Measurements from ENCODE around the gene PANK3.

PANK3 gene

DNA sequence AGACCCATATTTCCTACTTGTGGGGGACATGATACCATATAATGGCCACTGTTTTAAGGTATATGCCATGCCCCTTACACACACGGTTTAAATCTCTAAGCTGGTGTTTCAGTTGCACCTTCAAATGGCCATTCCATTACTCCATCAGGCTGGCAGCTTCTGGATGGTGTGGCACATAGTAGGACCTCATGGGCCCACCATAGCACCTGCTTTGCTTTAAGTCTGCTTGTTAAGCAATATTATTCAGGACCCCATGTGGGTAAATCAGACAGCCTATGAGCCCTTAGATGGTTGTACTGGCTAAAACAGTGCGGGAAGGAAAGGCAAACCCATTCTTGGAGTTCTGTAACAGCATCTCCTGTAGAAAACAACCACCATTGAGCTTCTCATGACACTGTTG is 27.4 kb upstream of the PANK3 start:
- TF ChIP-seq, protein P1, sequence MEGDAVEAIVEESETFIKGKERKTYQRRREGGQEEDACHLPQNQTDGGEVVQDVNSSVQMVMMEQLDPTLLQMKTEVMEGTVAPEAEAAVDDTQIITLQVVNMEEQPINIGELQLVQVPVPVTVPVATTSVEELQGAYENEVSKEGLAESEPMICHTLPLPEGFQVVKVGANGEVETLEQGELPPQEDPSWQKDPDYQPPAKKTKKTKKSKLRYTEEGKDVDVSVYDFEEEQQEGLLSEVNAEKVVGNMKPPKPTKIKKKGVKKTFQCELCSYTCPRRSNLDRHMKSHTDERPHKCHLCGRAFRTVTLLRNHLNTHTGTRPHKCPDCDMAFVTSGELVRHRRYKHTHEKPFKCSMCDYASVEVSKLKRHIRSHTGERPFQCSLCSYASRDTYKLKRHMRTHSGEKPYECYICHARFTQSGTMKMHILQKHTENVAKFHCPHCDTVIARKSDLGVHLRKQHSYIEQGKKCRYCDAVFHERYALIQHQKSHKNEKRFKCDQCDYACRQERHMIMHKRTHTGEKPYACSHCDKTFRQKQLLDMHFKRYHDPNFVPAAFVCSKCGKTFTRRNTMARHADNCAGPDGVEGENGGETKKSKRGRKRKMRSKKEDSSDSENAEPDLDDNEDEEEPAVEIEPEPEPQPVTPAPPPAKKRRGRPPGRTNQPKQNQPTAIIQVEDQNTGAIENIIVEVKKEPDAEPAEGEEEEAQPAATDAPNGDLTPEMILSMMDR (conservative IDR thresholded peaks at IDR 0.05; ENCODE audit: low read depth, low read length): no peak
- no peak for DNase-seq (ENCODE audit: low read depth)
- no peak overlapping the region for H3K4me3 ChIP-seq (ENCODE audit: low read length)

GRCh38 chr5:168604436-168604835 is 25.3 kb upstream of the PANK3 start:
- no peak overlapping the region for H3K4me3 ChIP-seq (ENCODE audit: low read length)
- TF ChIP-seq, protein P1 (conservative IDR thresholded peaks at IDR 0.05; ENCODE audit: low read depth, low read length): no peak
- DNase-seq (ENCODE audit: low read depth): no peak

DNA sequence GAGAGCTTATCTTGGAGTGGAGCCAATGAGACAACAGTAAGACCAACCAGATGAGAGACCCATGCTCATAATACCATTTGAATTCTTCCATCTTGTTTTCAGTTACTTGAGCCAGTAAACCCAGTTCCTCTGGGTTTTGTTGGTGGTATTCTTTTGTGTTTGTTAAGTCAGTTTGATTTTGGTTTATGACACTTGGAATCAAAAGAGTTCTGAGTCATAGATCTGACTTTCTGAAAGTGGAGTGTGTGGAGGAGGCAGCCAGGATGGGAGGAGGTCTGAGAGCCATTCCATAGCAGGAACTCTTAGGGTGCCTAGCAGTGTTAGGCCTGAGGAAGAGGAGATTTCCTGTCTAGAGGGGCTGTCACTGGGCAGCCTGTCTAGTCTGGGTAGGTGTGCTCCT is 24.6 kb upstream of the PANK3 start:
- DNase-seq (ENCODE audit: low read depth): no peak
- TF ChIP-seq, protein P1 (conservative IDR thresholded peaks at IDR 0.05; ENCODE audit: low read depth, low read length): no peak
- H3K4me3 ChIP-seq (ENCODE audit: low read length): no peak overlapping the region

DNA sequence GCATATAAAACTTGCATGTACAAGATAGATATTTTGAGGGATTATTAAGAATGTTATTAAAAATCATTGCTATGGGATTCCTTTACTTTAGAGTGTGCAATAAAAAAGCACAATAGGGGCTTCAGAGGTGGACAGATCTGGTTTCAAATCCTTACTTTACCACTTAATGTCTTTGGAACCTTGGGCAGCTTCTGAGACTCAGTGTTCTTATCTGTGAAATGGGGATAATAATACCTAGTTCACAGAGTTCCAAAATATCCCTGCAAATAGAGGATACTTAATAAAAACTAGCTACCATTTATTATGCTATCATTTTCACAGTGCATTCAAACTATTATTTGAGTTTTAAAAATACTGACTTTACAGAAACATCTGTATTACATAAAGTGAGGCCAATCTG is 23.3 kb upstream of the PANK3 start:
- DNase-seq (ENCODE audit: low read depth): no peak
- no peak overlapping the region for H3K4me3 ChIP-seq (ENCODE audit: low read length)
- TF ChIP-seq, protein P1 (conservative IDR thresholded peaks at IDR 0.05; ENCODE audit: low read depth, low read length): no peak

- TF ChIP-seq, protein P1 (conservative IDR thresholded peaks at IDR 0.05; ENCODE audit: low read depth, low read length): no peak
- no peak for DNase-seq (ENCODE audit: low read depth)
- no peak overlapping the region for H3K4me3 ChIP-seq (ENCODE audit: low read length)
Measured at GRCh38 chr5:168601972-168602371, 22.8 kb upstream of the PANK3 start.

GRCh38 chr5:168600409-168600808 is 21.2 kb upstream of the PANK3 start:
- DNase-seq (ENCODE audit: low read depth): peak; percentile 46
- TF ChIP-seq, protein P1 (conservative IDR thresholded peaks at IDR 0.05; ENCODE audit: low read depth, low read length): no peak
- H3K4me3 ChIP-seq (ENCODE audit: low read length): no peak overlapping the region

DNA sequence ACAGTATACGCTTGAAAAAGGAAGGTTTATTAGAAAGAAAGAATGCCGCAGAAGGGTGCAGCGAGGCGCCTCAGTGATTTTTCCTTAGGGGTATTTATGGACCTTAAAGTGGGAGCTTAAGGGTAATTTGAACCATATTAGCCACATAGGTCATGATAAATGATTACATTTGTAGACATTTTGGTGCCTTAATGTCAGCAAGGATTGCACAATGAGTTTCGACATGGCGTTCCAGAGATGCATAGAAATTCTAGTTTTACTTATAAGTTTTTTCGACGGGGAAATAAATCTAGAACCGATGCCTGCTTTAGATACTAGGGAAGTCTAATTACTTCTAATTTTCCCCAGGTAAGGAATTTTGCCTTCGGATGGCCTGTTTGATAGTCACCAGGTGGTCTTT is 20.7 kb upstream of the PANK3 start:
- TF ChIP-seq, protein P1 (conservative IDR thresholded peaks at IDR 0.05; ENCODE audit: low read depth, low read length): no peak
- no peak overlapping the region for H3K4me3 ChIP-seq (ENCODE audit: low read length)
- DNase-seq (ENCODE audit: low read depth): no peak
